Ovary (tissue), 3 donors: ENCODE results near the gene NINJ1.

Source experiments
- CTCF ChIP-seq, 3 donors: fragments of 450-650 bp in 2 of 3; fragments of 200-600 bp in 1 of 3; IDR thresholded peaks; one replicate each; pipeline versions ENCODE4 v1.5.1 to v1.8.0; 2016 to 2022; ENCODE audit warnings: antibody characterized with exemption in 3 of 3, mild to moderate bottlenecking in 1 of 3
- EP300 ChIP-seq: sonication (generic); formaldehyde crosslinking; IDR thresholded peaks from one replicate; pipeline ENCODE4 v1.6.1; 2017; ENCODE audit warnings: antibody characterized with exemption
- POLR2A ChIP-seq: fragments of 450-650 bp; IDR thresholded peaks from one replicate; pipeline ENCODE4 v1.6.1; 2017; ENCODE audit warnings: antibody characterized with exemption, mild to moderate bottlenecking, moderate library complexity
- donor health status: DM: no; HTN: no; CAD: no.

- TF ChIP-seq CTCF (IDR thresholded peaks at IDR 0.05) (no peak), EP300 (no peak), POLR2A (no peak)
These were observed 45.9 kb downstream of the NINJ1 start for GRCh38 chr9:93087971-93088655.
